Measurements from ENCODE around the gene PRKCA.

PRKCA gene

GRCh38 chr17:66841744-66842143 is 539.3 kb downstream of the PRKCA start:
- Histone ChIP-seq H3K27ac (replicated peaks) (no peak overlapping the region), H3K27me3 (ENCODE audit: insufficient read depth, poor library complexity, severe bottlenecking) (peaks cover 2% of the 10 kb centered on the region), H3K4me3 (replicated peaks; ENCODE audit: insufficient read depth, low read length) (no peak overlapping the region)
- TF ChIP-seq, protein P1, sequence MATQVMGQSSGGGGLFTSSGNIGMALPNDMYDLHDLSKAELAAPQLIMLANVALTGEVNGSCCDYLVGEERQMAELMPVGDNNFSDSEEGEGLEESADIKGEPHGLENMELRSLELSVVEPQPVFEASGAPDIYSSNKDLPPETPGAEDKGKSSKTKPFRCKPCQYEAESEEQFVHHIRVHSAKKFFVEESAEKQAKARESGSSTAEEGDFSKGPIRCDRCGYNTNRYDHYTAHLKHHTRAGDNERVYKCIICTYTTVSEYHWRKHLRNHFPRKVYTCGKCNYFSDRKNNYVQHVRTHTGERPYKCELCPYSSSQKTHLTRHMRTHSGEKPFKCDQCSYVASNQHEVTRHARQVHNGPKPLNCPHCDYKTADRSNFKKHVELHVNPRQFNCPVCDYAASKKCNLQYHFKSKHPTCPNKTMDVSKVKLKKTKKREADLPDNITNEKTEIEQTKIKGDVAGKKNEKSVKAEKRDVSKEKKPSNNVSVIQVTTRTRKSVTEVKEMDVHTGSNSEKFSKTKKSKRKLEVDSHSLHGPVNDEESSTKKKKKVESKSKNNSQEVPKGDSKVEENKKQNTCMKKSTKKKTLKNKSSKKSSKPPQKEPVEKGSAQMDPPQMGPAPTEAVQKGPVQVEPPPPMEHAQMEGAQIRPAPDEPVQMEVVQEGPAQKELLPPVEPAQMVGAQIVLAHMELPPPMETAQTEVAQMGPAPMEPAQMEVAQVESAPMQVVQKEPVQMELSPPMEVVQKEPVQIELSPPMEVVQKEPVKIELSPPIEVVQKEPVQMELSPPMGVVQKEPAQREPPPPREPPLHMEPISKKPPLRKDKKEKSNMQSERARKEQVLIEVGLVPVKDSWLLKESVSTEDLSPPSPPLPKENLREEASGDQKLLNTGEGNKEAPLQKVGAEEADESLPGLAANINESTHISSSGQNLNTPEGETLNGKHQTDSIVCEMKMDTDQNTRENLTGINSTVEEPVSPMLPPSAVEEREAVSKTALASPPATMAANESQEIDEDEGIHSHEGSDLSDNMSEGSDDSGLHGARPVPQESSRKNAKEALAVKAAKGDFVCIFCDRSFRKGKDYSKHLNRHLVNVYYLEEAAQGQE (IDR thresholded peaks at IDR 0.05; ENCODE audit: insufficient replicate concordance, low read depth) = no peak
- TF ChIP-seq POLR2AphosphoS5 (IDR thresholded peaks at IDR 0.05; ENCODE audit: low read depth) = no peak
- TF ChIP-seq SPI1 (IDR thresholded peaks at IDR 0.05; ENCODE audit: borderline replicate concordance, low read depth) = no peak
- TF ChIP-seq, protein P2, sequence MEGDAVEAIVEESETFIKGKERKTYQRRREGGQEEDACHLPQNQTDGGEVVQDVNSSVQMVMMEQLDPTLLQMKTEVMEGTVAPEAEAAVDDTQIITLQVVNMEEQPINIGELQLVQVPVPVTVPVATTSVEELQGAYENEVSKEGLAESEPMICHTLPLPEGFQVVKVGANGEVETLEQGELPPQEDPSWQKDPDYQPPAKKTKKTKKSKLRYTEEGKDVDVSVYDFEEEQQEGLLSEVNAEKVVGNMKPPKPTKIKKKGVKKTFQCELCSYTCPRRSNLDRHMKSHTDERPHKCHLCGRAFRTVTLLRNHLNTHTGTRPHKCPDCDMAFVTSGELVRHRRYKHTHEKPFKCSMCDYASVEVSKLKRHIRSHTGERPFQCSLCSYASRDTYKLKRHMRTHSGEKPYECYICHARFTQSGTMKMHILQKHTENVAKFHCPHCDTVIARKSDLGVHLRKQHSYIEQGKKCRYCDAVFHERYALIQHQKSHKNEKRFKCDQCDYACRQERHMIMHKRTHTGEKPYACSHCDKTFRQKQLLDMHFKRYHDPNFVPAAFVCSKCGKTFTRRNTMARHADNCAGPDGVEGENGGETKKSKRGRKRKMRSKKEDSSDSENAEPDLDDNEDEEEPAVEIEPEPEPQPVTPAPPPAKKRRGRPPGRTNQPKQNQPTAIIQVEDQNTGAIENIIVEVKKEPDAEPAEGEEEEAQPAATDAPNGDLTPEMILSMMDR (IDR thresholded peaks at IDR 0.05; ENCODE audit: insufficient read depth, low read length) = no peak
- no peak for TF ChIP-seq GABPA (IDR thresholded peaks at IDR 0.05; ENCODE audit: low read depth)
- no peak for DNase-seq (ENCODE audit: low read depth in 1 of 2, low spot score in 1 of 2)

GRCh38 chr17:66842505-66842904 is 540.1 kb downstream of the PRKCA start:
- no peak for DNase-seq (ENCODE audit: low read depth in 1 of 2, low spot score in 1 of 2)
- H3K4me3 ChIP-seq (replicated peaks; ENCODE audit: insufficient read depth, low read length) = no peak overlapping the region
- H3K27me3 ChIP-seq (ENCODE audit: insufficient read depth, poor library complexity, severe bottlenecking) = peaks cover 2% of the 10 kb centered on the region
- no peak overlapping the region for H3K27ac ChIP-seq (replicated peaks)
- TF ChIP-seq GABPA (IDR thresholded peaks at IDR 0.05; ENCODE audit: low read depth) = no peak
- TF ChIP-seq, protein P1 (IDR thresholded peaks at IDR 0.05; ENCODE audit: insufficient replicate concordance, low read depth) = no peak
- TF ChIP-seq, protein P2 (IDR thresholded peaks at IDR 0.05; ENCODE audit: insufficient read depth, low read length) = no peak
- no peak for TF ChIP-seq SPI1 (IDR thresholded peaks at IDR 0.05; ENCODE audit: borderline replicate concordance, low read depth)
- TF ChIP-seq POLR2AphosphoS5 (IDR thresholded peaks at IDR 0.05; ENCODE audit: low read depth) = no peak

DNA sequence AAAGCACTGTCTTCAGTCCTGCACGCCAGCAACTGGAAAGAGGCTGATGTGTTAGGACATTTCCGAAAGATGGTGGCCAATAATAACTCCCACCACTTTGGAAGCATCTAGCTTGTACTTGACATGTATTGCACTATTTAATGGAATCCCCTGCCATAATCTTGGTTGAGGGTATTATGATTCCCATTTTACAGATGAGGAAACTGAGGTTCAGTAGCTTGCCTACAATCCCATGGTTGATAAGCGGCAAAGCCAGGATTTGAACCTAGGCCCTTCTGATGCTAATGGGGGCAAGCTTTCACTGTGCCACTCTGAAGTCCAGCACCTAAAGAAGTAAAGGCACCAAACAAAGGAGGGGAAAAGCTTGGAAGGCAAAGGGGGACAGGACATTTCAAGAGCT is 540.5 kb downstream of the PRKCA start:
- Histone ChIP-seq H3K4me3 (replicated peaks; ENCODE audit: insufficient read depth, low read length) (no peak overlapping the region), H3K27me3 (ENCODE audit: insufficient read depth, poor library complexity, severe bottlenecking) (peaks cover 2% of the 10 kb centered on the region), H3K27ac (replicated peaks) (no peak overlapping the region)
- no peak for DNase-seq (ENCODE audit: low read depth in 1 of 2, low spot score in 1 of 2)
- TF ChIP-seq, protein P1 (IDR thresholded peaks at IDR 0.05; ENCODE audit: insufficient replicate concordance, low read depth) = no peak
- TF ChIP-seq SPI1 (IDR thresholded peaks at IDR 0.05; ENCODE audit: borderline replicate concordance, low read depth) (no peak), GABPA (IDR thresholded peaks at IDR 0.05; ENCODE audit: low read depth) (no peak), POLR2AphosphoS5 (IDR thresholded peaks at IDR 0.05; ENCODE audit: low read depth) (no peak)
- TF ChIP-seq, protein P2 (IDR thresholded peaks at IDR 0.05; ENCODE audit: insufficient read depth, low read length) = no peak

Measured in HL-60 (cell line).